D721Med (cell line): ENCODE measurements around the gene NOS1AP.

Source experiments
- DNase-seq: peaks from one replicate; pipeline ENCODE4 v3.0.0; 2011; ENCODE audit warnings: low spot score; ENCODE audit not compliant: insufficient read length
- FAIRE-seq: peaks from 2 replicates; lab custom pipeline; 2011; peaks lifted over from hg19 to GRCh38; lab: Jason Lieb, UNC
- TF ChIP-seq, protein P1 (sequence below): IDR thresholded peaks from 2 replicates; pipeline ENCODE4 v1.5.1; 2012; ENCODE audit warnings: mild to moderate bottlenecking, control low read depth; ENCODE audit not compliant: insufficient read depth; ENCODE audit errors: missing control alignments

Gene NOS1AP

DNA sequence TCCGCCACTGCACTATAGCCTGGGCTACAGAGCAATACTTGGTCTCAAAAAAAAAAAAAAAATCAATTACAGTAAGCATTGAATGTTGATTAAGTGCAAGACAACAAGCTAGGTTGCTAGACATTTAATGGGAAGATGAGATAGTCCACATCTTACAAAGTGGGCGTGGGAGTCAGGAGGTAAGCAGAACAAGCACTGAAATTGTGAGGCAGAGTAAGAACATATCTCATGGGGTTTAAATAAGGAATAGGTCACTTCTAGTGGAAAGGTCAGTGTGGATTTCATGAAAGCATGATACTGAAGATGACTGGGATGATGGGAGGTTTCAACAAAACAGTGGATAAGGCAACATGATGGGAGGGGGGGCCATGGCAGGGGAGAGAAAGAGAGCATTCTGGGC, 44.0 kb upstream of the NOS1AP start:
- TF ChIP-seq, protein P1, sequence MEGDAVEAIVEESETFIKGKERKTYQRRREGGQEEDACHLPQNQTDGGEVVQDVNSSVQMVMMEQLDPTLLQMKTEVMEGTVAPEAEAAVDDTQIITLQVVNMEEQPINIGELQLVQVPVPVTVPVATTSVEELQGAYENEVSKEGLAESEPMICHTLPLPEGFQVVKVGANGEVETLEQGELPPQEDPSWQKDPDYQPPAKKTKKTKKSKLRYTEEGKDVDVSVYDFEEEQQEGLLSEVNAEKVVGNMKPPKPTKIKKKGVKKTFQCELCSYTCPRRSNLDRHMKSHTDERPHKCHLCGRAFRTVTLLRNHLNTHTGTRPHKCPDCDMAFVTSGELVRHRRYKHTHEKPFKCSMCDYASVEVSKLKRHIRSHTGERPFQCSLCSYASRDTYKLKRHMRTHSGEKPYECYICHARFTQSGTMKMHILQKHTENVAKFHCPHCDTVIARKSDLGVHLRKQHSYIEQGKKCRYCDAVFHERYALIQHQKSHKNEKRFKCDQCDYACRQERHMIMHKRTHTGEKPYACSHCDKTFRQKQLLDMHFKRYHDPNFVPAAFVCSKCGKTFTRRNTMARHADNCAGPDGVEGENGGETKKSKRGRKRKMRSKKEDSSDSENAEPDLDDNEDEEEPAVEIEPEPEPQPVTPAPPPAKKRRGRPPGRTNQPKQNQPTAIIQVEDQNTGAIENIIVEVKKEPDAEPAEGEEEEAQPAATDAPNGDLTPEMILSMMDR: no peak
- DNase-seq: no peak
- no peak for FAIRE-seq

- FAIRE-seq (no peak), DNase-seq (no peak)
- TF ChIP-seq, protein P1: no peak
These were observed 42.6 kb upstream of the NOS1AP start for GRCh38 chr1:162026881-162027280.

- no peak for FAIRE-seq
- TF ChIP-seq, protein P1: no peak
- DNase-seq: no peak
These were observed 40.8 kb upstream of the NOS1AP start for GRCh38 chr1:162028726-162029125.

DNA sequence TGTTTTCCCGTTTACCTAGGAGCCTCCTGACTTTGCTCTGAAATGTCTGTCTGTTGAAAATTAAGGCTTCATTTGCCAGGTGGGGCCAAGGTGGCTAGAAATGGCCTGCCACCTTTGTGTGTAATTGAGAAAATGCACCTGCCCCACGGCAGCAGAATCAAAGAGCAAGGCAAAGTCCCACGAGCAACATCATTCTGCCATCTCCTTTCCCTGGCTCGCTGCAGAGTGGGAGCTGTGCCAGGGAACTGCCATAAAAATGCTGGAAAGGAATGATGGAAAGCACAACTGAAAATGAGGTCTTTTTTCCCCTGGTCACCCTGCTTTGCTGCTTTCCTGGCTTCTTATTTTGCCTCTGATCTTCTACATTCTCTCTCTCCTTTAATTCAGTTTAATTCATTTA, 40.3 kb upstream of the NOS1AP start:
- TF ChIP-seq, protein P1: no peak
- DNase-seq: no peak
- no peak for FAIRE-seq

GRCh38 chr1:162030759-162031280, 38.7 kb upstream of the NOS1AP start:
- no peak for DNase-seq
- TF ChIP-seq, protein P1: no peak
- no peak for FAIRE-seq

DNA sequence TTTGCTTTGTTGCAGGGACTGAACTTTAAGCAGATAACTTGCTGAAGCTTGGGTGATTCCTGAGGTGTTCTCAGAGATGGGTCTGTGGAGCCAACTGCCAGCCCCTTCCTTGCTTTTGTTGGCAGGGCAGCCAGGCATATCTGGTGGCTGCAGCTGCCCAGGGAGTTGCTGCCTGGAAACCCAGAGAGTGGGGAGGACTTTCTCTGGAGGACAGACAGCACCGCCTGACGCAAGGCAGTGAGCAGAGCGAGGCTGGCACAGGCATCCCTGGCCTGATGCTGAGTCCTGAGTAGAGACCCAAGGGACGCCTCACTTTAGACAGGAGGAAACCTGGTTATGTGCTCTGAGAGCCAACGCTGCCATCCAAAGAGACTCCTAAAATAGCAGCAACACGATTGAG, 36.1 kb upstream of the NOS1AP start:
- DNase-seq: no peak
- TF ChIP-seq, protein P1: no peak
- no peak for FAIRE-seq

- FAIRE-seq (no peak), DNase-seq (no peak)
- TF ChIP-seq, protein P1: no peak
These were observed 34.2 kb upstream of the NOS1AP start for GRCh38 chr1:162035241-162035640.
